Activated CD4-positive, CD25-positive, alpha-beta regulatory T cell treated with anti-CD3 and anti-CD28 coated beads, Interleukin-2, amount 50 U/mL, for 72 hours (primary cell): ENCODE results near the gene MLH3.
A peak's percentile ranks its signal among the peaks of the same experiment; 100 is the strongest.
"Not testable (repeated sequence)": the region's sequence is repeated elsewhere in the genome, so short reads cannot be mapped to it uniquely, and the experiment has no call there.

Source experiments
- DNase-seq: peaks from one replicate; pipeline ENCODE4 v3.0.0; 2021

Gene MLH3

GRCh38 chr14:75022655-75023054 is 28.6 kb downstream of the MLH3 start:
- DNase-seq = no peak

- DNase-seq = no peak
Observed at GRCh38 chr14:75018694-75019093, 32.6 kb downstream of the MLH3 start.

- no peak for DNase-seq
Observed at GRCh38 chr14:75016815-75017214, 34.5 kb downstream of the MLH3 start.

GRCh38 chr14:75015496-75015895 is 35.8 kb downstream of the MLH3 start:
- no peak for DNase-seq

GRCh38 chr14:75013290-75013689 is 38.0 kb downstream of the MLH3 start:
- no peak for DNase-seq

GRCh38 chr14:75011356-75011994 is 39.8 kb downstream of the MLH3 start:
- DNase-seq = no peak

GRCh38 chr14:75010472-75011093 is 40.7 kb downstream of the MLH3 start:
- DNase-seq = no peak

- DNase-seq = no peak
Observed at GRCh38 chr14:75009176-75009575, 42.1 kb downstream of the MLH3 start.

GRCh38 chr14:75005357-75005756 is 45.9 kb downstream of the MLH3 start:
- no peak for DNase-seq

- no peak for DNase-seq
Observed at GRCh38 chr14:75003250-75004027, 47.8 kb downstream of the MLH3 start.

- peak; percentile 99 for DNase-seq
Observed at GRCh38 chr14:75002392-75003249, 48.6 kb downstream of the MLH3 start, which contains the start of gene EIF2B2. EIF2B2 (plus strand) TSS chr14:75002921; CDS start chr14:75002991, 70 bp downstream.

GRCh38 chr14:75001899-75002298 is 49.4 kb downstream of the MLH3 start:
- DNase-seq = no peak

GRCh38 chr14:75001261-75001660 is 50.0 kb downstream of the MLH3 start:
- DNase-seq = no peak

GRCh38 chr14:74995781-74996180 is 55.5 kb downstream of the MLH3 start:
- not testable (repeated sequence) for DNase-seq

- DNase-seq = not testable (repeated sequence)
Observed at GRCh38 chr14:74994182-74994581, 57.1 kb downstream of the MLH3 start.

GRCh38 chr14:74988993-74989392 is 62.3 kb downstream of the MLH3 start:
- no peak for DNase-seq

GRCh38 chr14:74988131-74988530 is 63.1 kb downstream of the MLH3 start:
- DNase-seq = no peak

- no peak for DNase-seq
Observed at GRCh38 chr14:74985806-74986205, 65.5 kb downstream of the MLH3 start.

GRCh38 chr14:74985028-74985310 is 66.3 kb downstream of the MLH3 start:
- DNase-seq = no peak

- no peak for DNase-seq
Observed at GRCh38 chr14:74984236-74985027, 66.8 kb downstream of the MLH3 start.

- DNase-seq = no peak
Observed at GRCh38 chr14:74983343-74983742, 67.9 kb downstream of the MLH3 start.

- DNase-seq = no peak
Observed at GRCh38 chr14:74982661-74983060, 68.6 kb downstream of the MLH3 start.
